Smooth muscle cell of the pulmonary artery (primary cell): Measurements from ENCODE around the gene VAMP8. TPM values are rescaled to one million over a fixed set of nuclear protein-coding genes. Genes with fewer than 3 reads are reported as not detected.

Source experiments
- total RNA-seq: library from RNA; depleted of rRNA; stranded (reverse); fragments of >200 nt; gene quantifications from 2 replicates; pipeline ENCODE4 v1.2.3, GENCODE V29; 2014

VAMP8 gene
- total RNA-seq, result 0.33 and 0.85 TPM in 2 replicates

DNA sequence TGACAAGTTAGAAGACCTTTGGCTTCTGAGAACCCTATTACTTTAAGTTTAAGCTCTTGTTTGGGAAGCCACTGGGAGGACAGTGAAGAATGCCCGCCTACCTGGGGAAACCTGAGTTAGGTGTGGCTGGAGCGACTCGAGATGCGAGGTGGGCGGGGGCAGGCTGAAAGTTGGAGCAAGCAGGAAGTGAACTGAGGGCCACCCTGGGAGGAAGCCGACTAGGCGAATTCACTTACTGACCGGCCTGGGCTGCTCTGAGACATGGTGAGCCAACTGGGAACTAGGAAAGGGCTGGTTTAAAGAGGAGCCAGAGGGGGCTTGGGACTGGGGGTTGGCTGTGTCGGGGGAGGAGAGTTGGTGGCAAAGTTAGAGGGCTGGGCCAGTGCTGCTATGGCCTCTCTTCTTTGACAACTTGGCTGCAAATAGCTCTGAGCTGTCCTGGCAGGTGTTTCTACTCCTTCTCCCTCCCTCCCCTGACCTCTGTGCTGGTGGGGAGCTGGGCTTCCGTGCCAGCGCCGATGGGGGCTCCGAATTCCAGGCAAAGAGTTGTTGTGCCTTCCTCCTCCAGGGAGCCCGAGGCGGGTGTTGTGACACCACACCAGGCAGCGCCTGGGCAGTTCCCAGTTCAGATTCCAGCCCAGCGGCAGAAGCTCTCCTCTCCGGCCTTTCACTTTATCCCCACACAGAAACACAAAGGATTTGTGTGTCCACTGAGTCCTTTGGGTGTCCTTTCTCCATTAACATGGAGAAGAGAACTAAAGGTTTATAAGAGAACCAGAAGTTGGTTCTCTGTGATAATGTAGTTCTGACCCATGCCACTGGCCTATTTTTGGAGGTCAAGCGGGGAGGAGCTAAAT is at the start of gene VAMP8:
VAMP8 (plus strand) TSS at position 201 of the 857 bp plus-strand sequence; CDS start at position 262, 61 bp downstream.

DNA sequence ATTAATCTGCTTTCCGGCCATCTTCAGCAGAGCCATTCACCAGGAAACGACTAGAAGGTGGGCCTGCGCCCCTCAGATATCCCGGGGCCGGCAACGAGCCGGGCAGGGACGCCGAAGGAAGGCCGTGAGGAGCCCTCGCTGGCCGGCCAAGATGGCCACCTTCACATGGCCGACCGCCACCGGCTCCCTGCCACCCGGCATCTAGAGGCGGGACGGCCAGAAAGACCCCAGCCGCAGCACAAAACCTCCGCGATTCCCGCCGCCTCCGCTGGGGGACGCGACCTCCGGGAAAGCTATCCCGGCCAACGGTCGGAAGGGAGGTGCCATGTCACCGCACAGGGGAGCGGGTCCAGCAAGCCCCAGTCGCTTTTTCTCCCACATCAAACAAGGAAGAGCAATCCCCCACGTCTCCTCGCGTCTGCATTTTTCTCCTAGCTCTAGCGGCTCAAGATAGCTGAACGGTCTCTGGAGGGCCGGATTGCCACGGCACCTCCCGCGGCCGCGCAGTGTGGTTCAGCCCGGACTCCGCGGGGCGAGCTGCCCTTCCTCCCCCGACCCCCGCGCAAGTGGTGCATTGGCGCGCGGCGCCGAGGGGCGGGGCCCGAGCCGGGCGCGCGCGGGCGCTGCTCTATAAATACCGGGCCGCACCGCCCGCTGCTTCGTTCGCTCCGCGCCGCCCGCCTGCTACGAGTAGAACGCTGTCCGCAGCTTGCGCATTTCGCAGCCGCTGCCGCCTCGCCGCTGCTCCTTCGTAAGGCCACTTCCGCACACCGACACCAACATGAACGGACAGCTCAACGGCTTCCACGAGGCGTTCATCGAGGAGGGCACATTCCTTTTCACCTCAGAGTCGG is 38.7 kb upstream of the VAMP8 start, which contains the start of gene MAT2A:
MAT2A (plus strand) TSS at position 662 of the 854 bp plus-strand sequence; CDS start at position 782, 120 bp downstream.

DNA sequence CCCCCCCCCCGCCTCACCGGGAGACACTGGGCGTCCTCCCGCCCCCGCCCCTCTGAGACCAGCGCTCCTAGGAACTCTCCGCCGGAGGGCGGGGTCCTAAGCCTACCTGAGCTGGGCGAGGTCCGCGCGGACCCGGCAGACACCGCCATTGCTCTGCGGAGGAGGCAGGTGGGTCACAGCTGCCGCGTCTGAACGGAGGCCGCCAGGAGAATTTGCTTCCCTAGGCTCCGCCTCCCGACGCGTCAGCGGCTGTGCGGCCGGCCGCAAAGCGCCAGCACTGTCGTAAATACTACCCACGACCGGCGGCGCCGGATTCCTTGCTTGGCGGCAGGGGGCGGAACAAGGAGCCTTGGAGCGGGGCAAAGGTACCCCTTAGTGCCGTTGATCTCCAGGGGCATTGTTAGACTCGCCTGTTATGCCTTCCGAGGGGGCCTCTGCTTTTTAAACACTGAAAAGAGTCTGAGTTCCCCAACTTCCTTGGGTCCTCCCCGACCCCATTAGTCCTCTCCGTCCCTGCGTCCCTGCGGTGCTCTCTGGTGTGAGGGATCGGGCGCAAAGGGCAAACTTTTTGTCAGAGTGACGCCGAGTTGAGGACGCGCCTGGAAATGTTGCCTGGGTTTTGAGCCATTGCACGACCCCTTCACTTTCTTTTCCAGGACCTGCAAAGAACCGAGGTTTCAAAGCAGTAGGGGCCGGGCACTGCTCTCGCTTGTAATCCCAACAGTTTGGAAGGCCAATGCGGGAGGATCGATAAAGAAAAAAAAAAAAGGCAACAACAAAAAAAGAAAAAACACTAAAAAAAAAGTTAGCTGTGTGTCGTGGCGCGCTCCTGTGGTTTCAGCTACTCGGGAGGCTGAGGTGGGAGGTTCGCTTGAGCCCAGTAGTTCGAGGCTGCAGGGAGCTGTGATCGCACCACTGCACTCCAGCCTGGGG is 15.8 kb upstream of the VAMP8 start, which contains the start of gene GGCX:
GGCX (minus strand) TSS at position 214 of the 933 bp plus-strand sequence; CDS start at position 149, 65 bp downstream.

DNA sequence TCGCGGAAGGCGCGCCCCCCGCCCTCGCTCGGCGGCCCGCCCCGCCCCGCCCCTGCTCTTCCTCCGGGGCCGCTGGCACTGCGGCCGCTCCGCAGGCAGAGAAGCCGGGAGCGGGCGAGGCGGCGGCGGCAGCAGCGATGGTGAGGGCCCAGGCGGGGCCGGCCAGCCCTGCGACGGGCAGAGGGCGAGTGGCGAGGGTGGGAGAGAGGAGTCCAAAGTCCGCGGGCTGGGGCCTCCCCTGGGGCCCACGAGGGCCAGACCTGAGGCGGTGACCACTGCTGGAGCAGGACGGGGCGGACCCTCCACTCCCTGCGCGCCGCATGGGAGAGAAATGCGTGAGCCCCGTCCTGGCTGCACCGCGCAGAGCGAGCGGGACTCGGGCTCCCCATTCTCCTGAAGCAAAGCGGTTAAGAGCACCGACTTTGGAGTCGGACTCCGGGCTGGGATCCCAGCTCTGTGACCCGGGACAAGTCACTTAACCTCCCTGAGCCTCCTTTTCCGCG is 7.0 kb downstream of the VAMP8 start, which contains the start of gene VAMP5:
VAMP5 (plus strand) TSS at position 78 of the 503 bp plus-strand sequence; CDS start at position 138, 60 bp downstream.

DNA sequence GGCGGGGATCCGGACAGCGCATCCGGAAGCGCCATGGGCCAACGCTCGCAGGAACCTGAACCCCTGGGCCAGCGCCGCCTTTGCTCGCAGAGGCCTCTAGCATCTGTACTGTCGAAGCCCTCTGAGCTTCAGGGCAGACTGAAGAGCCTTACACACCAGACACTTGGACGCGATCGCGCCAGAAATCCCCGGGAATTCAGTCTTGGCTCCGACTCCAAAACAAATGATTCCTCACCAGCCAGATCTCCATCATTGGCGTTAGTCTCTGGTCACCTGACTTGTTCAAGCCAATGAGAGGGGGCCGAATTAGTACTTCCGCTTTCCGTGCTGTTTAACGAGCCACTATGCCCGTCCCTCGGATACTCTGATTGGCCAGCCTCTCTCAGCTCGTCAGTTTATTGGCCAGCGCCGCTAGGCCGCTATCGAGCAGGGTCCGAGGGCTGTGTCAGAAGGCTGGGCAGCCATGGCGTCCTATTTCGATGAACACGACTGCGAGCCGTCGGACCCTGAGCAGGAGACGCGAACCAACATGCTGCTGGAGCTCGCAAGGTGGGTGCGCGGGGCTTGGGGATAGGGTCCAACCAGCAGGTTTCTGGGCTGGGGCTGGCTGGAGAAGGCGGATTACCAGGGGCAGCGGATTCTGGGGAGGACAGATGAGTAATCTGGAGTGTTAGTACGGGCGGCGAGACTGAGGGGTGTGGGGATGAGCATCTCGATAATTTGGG is 18.1 kb downstream of the VAMP8 start, which contains the start of gene RNF181:
RNF181 (plus strand) TSS at position 445 of the 725 bp plus-strand sequence; CDS start at position 464, 19 bp downstream.

DNA sequence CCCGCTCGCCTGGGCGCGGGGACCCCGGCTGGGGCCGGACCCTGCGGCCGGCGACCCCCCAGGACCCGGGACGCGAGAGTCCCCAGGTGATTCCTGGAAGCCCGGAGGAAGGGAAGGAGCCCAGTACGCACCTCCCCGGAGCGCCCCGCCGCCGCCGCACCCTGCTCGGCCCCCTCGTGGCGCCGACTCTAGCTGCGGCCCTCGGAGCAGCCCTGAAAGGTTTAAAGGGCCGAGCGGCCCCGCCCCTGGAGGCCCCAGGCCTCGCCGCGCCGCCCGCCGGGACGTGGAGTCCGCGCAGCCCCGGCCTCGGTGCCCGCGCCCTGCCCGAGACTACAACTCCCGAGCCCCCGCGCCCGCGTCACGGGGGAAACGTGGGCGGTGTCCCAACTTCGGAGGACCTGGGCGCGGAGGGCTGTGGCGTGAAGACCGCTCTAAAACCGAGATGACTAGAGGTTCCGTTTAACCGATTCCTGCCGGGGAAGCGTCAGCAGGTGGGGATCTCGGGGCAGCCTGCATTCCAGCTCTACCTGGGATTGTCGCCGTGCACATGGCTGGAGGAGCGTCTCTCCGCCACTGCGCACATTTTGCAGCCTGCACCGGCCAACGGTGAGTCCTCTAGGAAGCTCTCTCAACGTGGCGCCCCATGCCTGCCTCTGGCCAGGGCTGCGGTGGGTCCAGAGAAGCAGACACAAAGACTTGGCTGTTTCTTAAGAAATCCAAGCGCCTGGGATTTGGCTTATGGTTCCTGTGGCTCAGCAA is 25.3 kb downstream of the VAMP8 start, which contains the start of gene TMEM150A:
TMEM150A (minus strand) TSS at position 223 of the 759 bp plus-strand sequence. CDS start 750 bp downstream, outside the sequence.

DNA sequence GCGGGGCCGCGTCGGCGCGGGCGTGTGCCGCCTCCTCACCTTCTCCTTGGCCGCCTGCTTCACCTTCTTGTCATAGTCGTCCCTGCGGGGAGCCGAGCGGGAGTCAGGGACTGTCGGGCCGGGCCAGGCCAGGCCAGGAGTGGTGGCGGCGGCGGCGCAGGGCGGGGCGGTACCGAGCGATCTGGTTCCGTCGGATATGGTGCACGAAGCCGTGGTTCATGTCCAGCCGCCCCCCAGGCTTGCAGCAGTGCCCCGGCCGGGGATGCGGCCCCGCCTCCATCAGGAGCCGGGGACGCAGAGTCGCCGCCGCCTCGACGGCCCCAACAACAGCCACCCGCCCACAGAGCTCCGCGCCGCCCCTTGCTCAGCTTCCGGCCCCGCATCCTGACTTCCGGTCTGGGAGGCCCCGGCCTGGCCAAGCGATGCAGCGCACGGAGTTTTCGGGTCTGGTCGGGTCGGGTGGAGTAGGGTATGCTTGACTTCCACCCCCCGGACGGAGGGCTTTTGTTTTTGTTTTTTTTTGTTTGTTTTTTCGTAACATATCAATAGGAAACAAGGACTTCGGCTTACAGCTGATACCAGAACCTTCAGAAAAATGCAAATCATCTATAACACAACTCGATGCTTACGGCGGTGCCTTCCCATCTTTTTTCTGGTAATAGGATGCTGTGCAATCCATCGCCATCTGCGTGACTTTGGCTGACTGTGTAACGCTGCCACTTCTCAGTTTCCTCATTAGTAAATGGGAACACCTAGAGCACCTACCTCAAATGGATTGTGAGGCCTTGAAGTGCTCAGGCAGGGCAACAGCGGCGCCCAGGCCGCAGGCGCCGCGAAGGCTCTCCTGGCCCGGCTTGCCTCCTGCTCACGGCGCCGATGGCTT is 34.6 kb downstream of the VAMP8 start, which contains the start of gene C2orf68:
C2orf68 (minus strand) TSS at position 362 of the 883 bp plus-strand sequence; CDS start at position 280, 82 bp downstream.

Other genes starting within 250 kb of the VAMP8 start
- 201 and 256 TPM in 2 replicates for gene TGOLN2, start 249.6 kb upstream of the VAMP8 start, total RNA-seq
- 44.8 and 48.1 TPM in 2 replicates for gene RETSAT, start 223.1 kb upstream of the VAMP8 start, total RNA-seq
- 19.5 and 20.2 TPM in 2 replicates for gene ELMOD3, start 222.8 kb upstream of the VAMP8 start, total RNA-seq
- 16.7 and 94.6 TPM in 2 replicates for gene CAPG, start 167.2 kb upstream of the VAMP8 start, total RNA-seq
- 0.36 TPM in 1 of 2 replicates, not detected in the other for gene SH2D6, start 158.9 kb upstream of the VAMP8 start, total RNA-seq
- gene MAT2A, start 38.4 kb upstream of the VAMP8 start, total RNA-seq, result 148 and 292 TPM in 2 replicates
- 56.9 and 80.2 TPM in 2 replicates for gene GGCX, start 16.1 kb upstream of the VAMP8 start, total RNA-seq
- gene VAMP5, start 6.8 kb downstream of the VAMP8 start, total RNA-seq, result 13.7 and 15.9 TPM in 2 replicates
- 123 and 125 TPM in 2 replicates for gene RNF181, start 18.2 kb downstream of the VAMP8 start, total RNA-seq
- gene TMEM150A, start 25.1 kb downstream of the VAMP8 start, total RNA-seq, result 14.6 and 21.2 TPM in 2 replicates
- 18.0 and 24.1 TPM in 2 replicates for gene C2orf68, start 34.5 kb downstream of the VAMP8 start, total RNA-seq
- gene USP39, start 38.6 kb downstream of the VAMP8 start, total RNA-seq, result 31.1 and 34.2 TPM in 2 replicates
- not detected in 2 replicates for gene SFTPB, start 90.6 kb downstream of the VAMP8 start, total RNA-seq
- 0.07 TPM in 1 of 2 replicates, not detected in the other for gene GNLY, start 116.8 kb downstream of the VAMP8 start, total RNA-seq
- 22.4 and 30.8 TPM in 2 replicates for gene ATOH8, start 176.4 kb downstream of the VAMP8 start, total RNA-seq